Measurements from ENCODE around the gene GPRC5C. TPM values are rescaled to one million over a fixed set of nuclear protein-coding genes. Genes with fewer than 3 reads are reported as not detected.
A peak's percentile ranks its signal among the peaks of the same experiment; 100 is the strongest.

The GPRC5C gene
- total and polyA plus RNA-seq, 8 donors: 38.2 to 106 (median 49.9) TPM

- ATAC-seq: no peak
- intact Hi-C loops (cut with DNase I): no loop called here
- H3K9me3 ChIP-seq: no peaks in the 10 kb centered on the region
Observed at GRCh38 chr17:74391771-74392170, 40.1 kb upstream of the GPRC5C start.

DNA sequence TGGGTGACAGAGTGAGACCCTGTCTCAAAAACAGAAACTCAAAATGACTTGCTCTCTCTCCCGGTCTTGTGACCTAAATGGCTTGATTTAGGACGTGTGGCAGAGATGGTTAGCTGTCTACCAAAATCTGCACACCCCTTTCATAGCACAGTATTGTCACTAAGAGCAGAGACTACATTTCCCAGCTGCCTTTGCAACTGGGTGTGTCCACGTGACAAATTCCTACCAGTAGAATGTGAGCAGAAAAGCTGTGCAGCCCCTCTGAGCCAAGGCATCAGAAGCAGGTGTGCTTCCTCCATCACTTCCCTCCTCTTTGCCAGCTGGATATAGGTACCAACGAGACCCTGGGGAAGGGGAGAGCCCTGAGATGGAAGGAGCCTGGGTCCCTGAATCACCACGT lies 39.0 kb upstream of the GPRC5C start:
- H3K9me3 ChIP-seq: no peaks in the 10 kb centered on the region
- no peak overlapping the region for H3K27ac ChIP-seq
- TF ChIP-seq CTCF (IDR thresholded peaks at IDR 0.05): no peak
- ATAC-seq (no peak), DNase-seq (peak in 1 of 6 donors; percentile 2), FAIRE-seq (no peak)
- peaks cover 0 to 4% (median 0%) of the 10 kb centered on the region in 3 donors for H3K4me1 ChIP-seq
- 72 to 83% methylated on average over 5 of the region's 5 CpGs for WGBS, 2 donors
- H3K4me3 ChIP-seq: no peak overlapping the region
- intact Hi-C loops (cut with DNase I): no loop called here
- H3K27me3 ChIP-seq: no peaks in the 10 kb centered on the region
- no peaks in the 10 kb centered on the region for H3K36me3 ChIP-seq

More at GRCh38 chr17:74391771-74392170, 40.1 kb upstream of the GPRC5C start:
- FAIRE-seq (no peak), DNase-seq (no peak)
- no peak for TF ChIP-seq CTCF (IDR thresholded peaks at IDR 0.05)
- H3K36me3 ChIP-seq: no peaks in the 10 kb centered on the region
- no peak overlapping the region for H3K4me3 ChIP-seq
- H3K4me1 ChIP-seq: peaks cover 0 to 4% (median 0%) of the 10 kb centered on the region in 3 donors
- no peak overlapping the region for H3K27ac ChIP-seq
- H3K27me3 ChIP-seq: no peaks in the 10 kb centered on the region
- WGBS, 2 donors: 79 to 87% methylated on average over 5 of the region's 5 CpGs

DNA sequence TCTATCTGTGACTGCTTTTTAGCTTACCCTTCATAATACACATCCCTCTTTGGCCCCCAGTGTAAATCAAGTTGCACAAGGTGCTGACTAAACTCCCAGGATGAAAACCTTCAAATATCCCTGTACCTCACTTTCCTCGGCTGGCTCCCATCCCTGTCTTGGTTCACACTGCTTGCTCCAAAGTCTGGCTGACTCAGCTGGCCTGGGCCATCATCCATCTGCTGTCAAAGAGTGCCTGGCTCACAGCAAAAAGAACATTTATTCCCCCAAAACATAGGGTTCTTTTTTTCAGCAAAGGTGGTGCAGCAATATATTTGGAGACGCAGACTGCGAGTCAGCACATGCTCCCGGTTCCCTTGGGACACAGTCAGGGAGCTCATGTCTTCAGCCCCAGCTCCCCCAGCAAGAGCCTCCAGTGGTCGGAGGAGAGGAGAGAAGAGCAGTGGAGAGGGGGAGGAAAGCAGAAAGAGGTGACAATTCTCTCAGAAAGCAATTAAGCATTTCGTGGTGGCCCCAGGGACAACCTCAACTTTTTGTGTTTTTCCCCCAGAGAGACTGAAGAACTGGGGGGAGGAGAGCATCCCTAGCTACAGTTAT lies 38.4 kb upstream of the GPRC5C start:
- H3K4me3 ChIP-seq: no peak overlapping the region
- intact Hi-C loops (cut with DNase I): no loop called here
- peaks cover 0 to 4% (median 0%) of the 10 kb centered on the region in 3 donors for H3K4me1 ChIP-seq
- WGBS, 2 donors: 90 to 95% methylated on average over 6 of the region's 6 CpGs
- ATAC-seq: no peak
- TF ChIP-seq CTCF (IDR thresholded peaks at IDR 0.05): no peak
- no peaks in the 10 kb centered on the region for H3K9me3 ChIP-seq
- no peak for FAIRE-seq
- no peaks in the 10 kb centered on the region for H3K36me3 ChIP-seq
- no peaks in the 10 kb centered on the region for H3K27me3 ChIP-seq
- peak in 1 of 6 donors; percentile 15 for DNase-seq
- no peak overlapping the region for H3K27ac ChIP-seq

DNA sequence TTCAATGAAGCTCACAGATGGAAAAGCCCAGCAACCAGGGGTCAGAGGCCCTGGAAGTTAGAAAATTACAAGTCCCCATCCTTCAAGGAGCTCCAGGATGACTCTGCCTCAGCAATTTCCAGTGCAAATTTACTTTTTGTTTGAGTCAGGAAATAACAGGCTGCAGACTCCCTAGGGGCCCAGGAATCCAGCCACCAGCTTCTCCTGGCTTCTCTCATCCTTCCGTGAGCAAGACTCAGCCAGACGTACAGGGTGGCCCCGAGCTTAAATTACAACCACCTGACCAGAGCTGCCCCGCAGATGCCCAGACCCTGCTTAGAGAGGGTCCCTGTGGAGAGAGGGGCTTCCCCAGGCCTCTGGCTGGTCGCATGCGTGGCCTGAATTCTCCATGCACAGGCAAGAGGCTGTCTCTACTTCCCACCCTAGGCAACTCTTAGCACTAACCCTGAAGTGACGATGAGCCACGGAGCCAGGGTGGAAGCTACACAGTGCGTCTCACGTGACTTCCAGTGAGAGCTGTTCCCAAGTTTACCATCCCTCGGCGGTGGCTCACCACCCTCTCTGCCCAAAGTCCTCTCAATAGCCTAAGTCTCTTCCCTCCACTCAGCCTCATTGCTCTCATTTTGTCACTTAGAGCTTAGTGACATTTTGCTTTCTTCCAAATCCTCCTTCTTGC lies 37.5 kb upstream of the GPRC5C start:
- Histone ChIP-seq H3K4me3 (no peak overlapping the region), H3K36me3 (no peaks in the 10 kb centered on the region), H3K27ac (no peak overlapping the region), H3K9me3 (no peaks in the 10 kb centered on the region), H3K4me1 (peaks cover 0 to 4% (median 0%) of the 10 kb centered on the region in 3 donors), H3K27me3 (no peaks in the 10 kb centered on the region)
- WGBS, 2 donors: 89 to 91% methylated on average over 12 of the region's 12 CpGs
- FAIRE-seq: no peak
- no peak for TF ChIP-seq CTCF (IDR thresholded peaks at IDR 0.05)
- peak in 1 of 6 donors; percentile 36 for DNase-seq
- peak in 2 of 4 donors; percentile 7 to 22 for ATAC-seq
- intact Hi-C loops (cut with DNase I): no loop called here

GRCh38 chr17:74394977-74395376 lies 36.9 kb upstream of the GPRC5C start:
- 37 to 43% methylated on average over 7 of the region's 7 CpGs for WGBS, 2 donors
- Histone ChIP-seq H3K27me3 (no peaks in the 10 kb centered on the region), H3K27ac (no peak overlapping the region), H3K4me3 (no peak overlapping the region), H3K36me3 (no peaks in the 10 kb centered on the region), H3K4me1 (peaks cover 0 to 4% (median 0%) of the 10 kb centered on the region in 3 donors), H3K9me3 (no peaks in the 10 kb centered on the region)
- intact Hi-C loops (cut with DNase I): no loop called here
- ATAC-seq (peak; percentile 83 to 93 (median 93)), FAIRE-seq (no peak), DNase-seq (peak in 4 of 6 donors; percentile 43 to 61 (median 53))
- no peak for TF ChIP-seq CTCF (IDR thresholded peaks at IDR 0.05)
